ENCODE data around the gene ATRIP.

- TF ChIP-seq CTCF (conservative IDR thresholded peaks at IDR 0.05; ENCODE audit: low read length) (no peak), EZH2phosphoT487 (IDR thresholded peaks at IDR 0.05; ENCODE audit: borderline replicate concordance, low read depth, low read length) (no peak)
Measured at GRCh38 chr3:48505968-48506504, 59.5 kb downstream of the ATRIP start.

All from OCI-LY7 (cell line).